Suprapubic skin (tissue), 4 donors: Measurements from ENCODE around the gene DDX50.
"Not testable (repeated sequence)": the region's sequence is repeated elsewhere in the genome, so short reads cannot be mapped to it uniquely, and the experiment has no call there.

Experiments used
- EP300 ChIP-seq: sonication (generic); formaldehyde crosslinking; IDR thresholded peaks from one replicate; pipeline ENCODE4 v1.6.1; 2017; ENCODE audit warnings: antibody characterized with exemption
- POLR2A ChIP-seq, 2 donors: fragments of 450-650 bp; IDR thresholded peaks; one replicate each; pipeline ENCODE4 v1.6.1; 2017; ENCODE audit warnings: antibody characterized with exemption in 2 of 2, mild to moderate bottlenecking in 2 of 2, moderate library complexity in 2 of 2
- POLR2AphosphoS5 ChIP-seq, 3 donors: sonication (generic); formaldehyde crosslinking; IDR thresholded peaks; one replicate each; pipeline ENCODE4 v1.6.1; 2017; ENCODE audit warnings: antibody characterized with exemption in 3 of 3
- TF ChIP-seq, protein P1 (sequence below), 2 donors: fragments of 200-600 bp in 1 of 2; fragments of 450-650 bp in 1 of 2; sonication (generic) in 1 of 2; IDR thresholded peaks; one replicate each; pipeline ENCODE4 v1.5.1; 2016 to 2019; ENCODE audit warnings: antibody characterized with exemption in 2 of 2, mild to moderate bottlenecking in 1 of 2, moderate library complexity in 1 of 2

- TF ChIP-seq, protein P1, sequence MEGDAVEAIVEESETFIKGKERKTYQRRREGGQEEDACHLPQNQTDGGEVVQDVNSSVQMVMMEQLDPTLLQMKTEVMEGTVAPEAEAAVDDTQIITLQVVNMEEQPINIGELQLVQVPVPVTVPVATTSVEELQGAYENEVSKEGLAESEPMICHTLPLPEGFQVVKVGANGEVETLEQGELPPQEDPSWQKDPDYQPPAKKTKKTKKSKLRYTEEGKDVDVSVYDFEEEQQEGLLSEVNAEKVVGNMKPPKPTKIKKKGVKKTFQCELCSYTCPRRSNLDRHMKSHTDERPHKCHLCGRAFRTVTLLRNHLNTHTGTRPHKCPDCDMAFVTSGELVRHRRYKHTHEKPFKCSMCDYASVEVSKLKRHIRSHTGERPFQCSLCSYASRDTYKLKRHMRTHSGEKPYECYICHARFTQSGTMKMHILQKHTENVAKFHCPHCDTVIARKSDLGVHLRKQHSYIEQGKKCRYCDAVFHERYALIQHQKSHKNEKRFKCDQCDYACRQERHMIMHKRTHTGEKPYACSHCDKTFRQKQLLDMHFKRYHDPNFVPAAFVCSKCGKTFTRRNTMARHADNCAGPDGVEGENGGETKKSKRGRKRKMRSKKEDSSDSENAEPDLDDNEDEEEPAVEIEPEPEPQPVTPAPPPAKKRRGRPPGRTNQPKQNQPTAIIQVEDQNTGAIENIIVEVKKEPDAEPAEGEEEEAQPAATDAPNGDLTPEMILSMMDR (IDR thresholded peaks at IDR 0.05): not testable (repeated sequence)
- TF ChIP-seq POLR2A (IDR thresholded peaks at IDR 0.05); EP300; POLR2AphosphoS5 (IDR thresholded peaks at IDR 0.05): not testable (repeated sequence)
Measured at GRCh38 chr10:68940917-68941316, 39.8 kb downstream of the DDX50 start.
